ENCODE measurements around the gene HSD17B8.

GRCh38 chr6:33212857-33213165 lies 8.4 kb downstream of the HSD17B8 start:
- TF ChIP-seq CTCF (IDR thresholded peaks at IDR 0.05; ENCODE audit: low read depth, low read length) (no peak), EZH2phosphoT487 (IDR thresholded peaks at IDR 0.05; ENCODE audit: low read depth) (no peak)
